NT2/D1 (cell line): ENCODE results near the gene HSF4.

Experiments used
- YY1 ChIP-seq: IDR thresholded peaks from 2 replicates; pipeline ENCODE4 v1.6.1; 2011; ENCODE audit not compliant: insufficient read length, insufficient read depth
- ZNF274 ChIP-seq: IDR thresholded peaks from 2 replicates; pipeline ENCODE4 v1.6.1; 2011; ENCODE audit warnings: mild to moderate bottlenecking, low read depth, low read length

- TF ChIP-seq YY1 (no peak), ZNF274 (no peak)
Observed at GRCh38 chr16:67206129-67206837, 41.7 kb downstream of the HSF4 start.
